GM18861 (cell line): ENCODE measurements around the gene OSBPL9.
"Not testable (repeated sequence)": the region's sequence is repeated elsewhere in the genome, so short reads cannot be mapped to it uniquely, and the experiment has no call there.

Experiments used
- ATAC-seq: cut with Tn5 transposase; IDR thresholded peaks from one replicate; pipeline ENCODE4 v1.9.1; 2021; ENCODE audit not compliant: unreplicated experiment

OSBPL9 gene

GRCh38 chr1:51780927-51781326 is 164.0 kb downstream of the OSBPL9 start:
- ATAC-seq: no peak

GRCh38 chr1:51784997-51785421 is 168.1 kb downstream of the OSBPL9 start:
- ATAC-seq: no peak

GRCh38 chr1:51788938-51789337 is 172.0 kb downstream of the OSBPL9 start:
- ATAC-seq: no peak

GRCh38 chr1:51789342-51789741 is 172.4 kb downstream of the OSBPL9 start:
- no peak for ATAC-seq

- ATAC-seq: no peak
Observed at GRCh38 chr1:51790385-51790784, 173.5 kb downstream of the OSBPL9 start.

- no peak for ATAC-seq
Observed at GRCh38 chr1:51791888-51792287, 175.0 kb downstream of the OSBPL9 start.

- no peak for ATAC-seq
Observed at GRCh38 chr1:51792864-51793263, 176.0 kb downstream of the OSBPL9 start.

GRCh38 chr1:51794260-51794659 is 177.4 kb downstream of the OSBPL9 start:
- no peak for ATAC-seq

- no peak for ATAC-seq
Observed at GRCh38 chr1:51794868-51795267, 178.0 kb downstream of the OSBPL9 start.

- ATAC-seq: no peak
Observed at GRCh38 chr1:51799372-51799771, 182.5 kb downstream of the OSBPL9 start.

- no peak for ATAC-seq
Observed at GRCh38 chr1:51814513-51814912, 197.6 kb downstream of the OSBPL9 start.

GRCh38 chr1:51818487-51818886 is 201.6 kb downstream of the OSBPL9 start:
- ATAC-seq: no peak

- ATAC-seq: not testable (repeated sequence)
Observed at GRCh38 chr1:51819021-51819420, 202.1 kb downstream of the OSBPL9 start.

GRCh38 chr1:51819810-51820209 is 202.9 kb downstream of the OSBPL9 start:
- no peak for ATAC-seq

- ATAC-seq: no peak
Observed at GRCh38 chr1:51829058-51829457, 212.2 kb downstream of the OSBPL9 start.

GRCh38 chr1:51833700-51834099 is 216.8 kb downstream of the OSBPL9 start:
- no peak for ATAC-seq

- ATAC-seq: no peak
Observed at GRCh38 chr1:51837243-51837642, 220.4 kb downstream of the OSBPL9 start.
